Measurements from ENCODE around the gene SV2C.

GRCh38 chr5:76152700-76153099, 69.5 kb downstream of the SV2C start:
- no peak for TF ChIP-seq ESRRG (CRISPR knock-in tag; IDR thresholded peaks at IDR 0.05)
- no peak for TF ChIP-seq CSRNP3 (CRISPR knock-in tag; IDR thresholded peaks at IDR 0.05)
- no peak for TF ChIP-seq TOX (CRISPR knock-in tag; IDR thresholded peaks at IDR 0.05; ENCODE audit: borderline replicate concordance)
- TF ChIP-seq PATZ1 (CRISPR knock-in tag; IDR thresholded peaks at IDR 0.05; ENCODE audit: borderline replicate concordance) = no peak
- TF ChIP-seq ZFP30 (CRISPR knock-in tag; IDR thresholded peaks at IDR 0.05) = no peak
- TF ChIP-seq GLIS3 (CRISPR knock-in tag; IDR thresholded peaks at IDR 0.05) = no peak
- TF ChIP-seq TSHZ2 (CRISPR knock-in tag; IDR thresholded peaks at IDR 0.05) = no peak
- TF ChIP-seq SNAI2 (CRISPR knock-in tag; IDR thresholded peaks at IDR 0.05) = no peak
- no peak for TF ChIP-seq CREB5 (CRISPR knock-in tag; IDR thresholded peaks at IDR 0.05; ENCODE audit: low read depth)

Measured in SK-N-SH treated with all-trans-retinoic acid at 6 μM for 48 hours (cell line).